GM19193 (cell line): ENCODE data around the gene EXOC4.

ENCODE experiments used
- POLR2A ChIP-seq: IDR thresholded peaks from 4 replicates; pipeline ENCODE4 v1.6.1; 2011; ENCODE audit not compliant: insufficient read depth, insufficient read length; ENCODE audit errors: extremely low read depth

Gene EXOC4

DNA sequence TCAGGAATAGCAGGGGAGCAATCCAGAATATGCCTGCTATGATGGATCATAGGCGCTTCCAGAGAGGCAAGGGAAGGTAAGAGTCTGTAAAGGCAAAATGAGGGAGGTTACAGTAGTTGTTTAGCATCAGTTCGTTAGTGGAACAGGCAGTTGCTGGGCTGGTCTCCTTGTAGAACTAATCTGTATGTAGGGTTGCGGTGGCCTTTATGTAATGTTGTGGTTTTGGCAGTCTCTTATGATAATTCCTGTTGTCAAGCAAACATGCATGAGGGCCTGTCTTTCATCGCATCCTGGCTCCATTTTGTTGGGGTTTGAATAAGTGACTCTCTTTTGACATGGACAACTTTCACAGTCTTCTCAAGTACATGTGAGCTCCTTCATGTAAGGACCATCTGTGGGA lies 446.5 kb downstream of the EXOC4 start:
- no peak for TF ChIP-seq POLR2A

DNA sequence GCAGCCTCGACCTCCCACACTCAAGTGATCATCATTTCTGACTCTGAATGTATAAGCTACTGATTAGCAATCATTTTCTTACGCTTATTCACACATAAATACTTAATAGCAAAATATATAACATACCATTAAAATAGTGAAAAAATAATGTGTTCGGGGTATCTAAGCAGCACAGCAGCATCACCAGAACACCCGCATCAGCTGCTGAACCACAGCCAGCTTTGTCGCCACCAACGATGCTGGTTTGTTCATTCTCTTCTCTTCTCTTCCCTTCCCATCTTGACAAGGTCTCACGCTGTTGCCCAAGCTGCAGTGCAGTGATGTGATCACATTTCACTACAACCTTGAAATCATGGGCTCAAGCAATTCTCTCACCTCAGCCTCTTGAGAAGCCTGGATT lies 449.2 kb downstream of the EXOC4 start:
- no peak for TF ChIP-seq POLR2A

DNA sequence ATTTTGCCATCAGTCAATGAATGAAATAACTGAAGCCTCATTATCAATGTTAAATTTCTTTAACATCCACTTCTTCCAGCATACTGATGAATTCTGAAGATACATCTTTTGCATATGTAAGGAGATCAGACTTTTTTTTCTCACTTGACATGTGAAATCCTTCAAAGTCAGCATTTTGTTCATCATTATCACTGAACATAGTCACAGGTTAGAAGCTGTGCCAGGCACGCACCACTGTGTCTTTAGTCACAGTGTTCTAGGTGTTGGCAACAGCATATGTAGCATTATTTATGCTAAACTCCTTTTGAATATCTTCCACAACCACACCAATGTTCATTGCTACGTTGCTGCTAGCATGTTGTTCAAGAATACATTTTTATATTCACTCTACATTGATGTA lies 450.1 kb downstream of the EXOC4 start:
- TF ChIP-seq POLR2A: no peak

DNA sequence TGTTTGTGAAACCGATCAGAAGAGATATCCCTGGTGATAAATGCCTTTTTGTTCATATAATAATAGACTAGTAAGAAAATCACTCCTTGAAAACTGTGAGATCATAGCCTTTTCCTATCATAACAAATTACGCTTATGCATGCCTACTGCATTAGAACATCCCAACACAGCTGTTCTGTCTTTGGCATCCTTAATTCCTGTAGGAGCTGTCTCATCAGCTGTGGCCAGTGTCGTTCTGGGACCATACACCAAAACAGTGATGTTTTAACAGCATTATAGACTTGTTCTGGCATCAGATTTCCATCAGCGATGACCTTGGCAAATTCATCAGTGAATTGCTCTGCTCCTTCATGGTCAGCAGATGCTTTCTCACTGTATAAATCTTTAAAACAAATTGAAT lies 450.7 kb downstream of the EXOC4 start:
- TF ChIP-seq POLR2A: no peak

DNA sequence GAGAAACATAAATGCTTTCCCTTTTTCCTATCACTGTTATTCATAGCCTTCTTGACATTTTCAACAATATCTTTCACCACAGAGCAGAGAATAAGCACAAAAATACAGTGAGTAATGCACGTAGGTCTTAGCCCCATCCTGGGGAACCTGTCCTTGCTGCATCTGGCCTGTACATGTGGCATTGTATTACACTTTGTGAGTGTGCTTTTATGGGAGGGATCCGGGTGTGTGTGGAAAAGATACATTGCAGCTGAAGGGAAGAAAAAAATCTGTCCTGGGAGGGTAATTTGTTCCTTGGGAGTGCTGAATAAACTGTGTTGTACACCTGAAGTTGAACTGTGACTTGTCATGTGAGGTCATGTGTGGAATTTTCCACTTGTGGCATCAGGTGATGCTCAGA lies 451.6 kb downstream of the EXOC4 start:
- no peak for TF ChIP-seq POLR2A

DNA sequence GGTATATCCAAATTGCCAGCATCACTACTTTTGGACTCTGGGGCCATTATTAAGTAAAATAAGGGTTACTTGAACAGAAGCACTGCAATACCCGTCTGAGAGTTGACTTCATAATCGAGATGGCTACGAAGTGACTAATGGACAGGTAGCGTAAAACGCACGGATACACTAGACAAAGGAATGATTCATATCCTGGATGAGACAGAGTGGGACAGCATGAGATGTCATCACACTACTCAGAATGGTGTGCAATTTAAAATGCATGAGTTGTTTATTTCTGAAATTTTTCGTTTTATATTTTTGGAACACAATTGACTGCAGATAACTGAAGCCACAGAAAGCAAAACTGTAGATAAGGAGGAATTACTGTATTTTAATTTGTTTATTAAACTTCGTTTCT lies 452.7 kb downstream of the EXOC4 start:
- TF ChIP-seq POLR2A: no peak

DNA sequence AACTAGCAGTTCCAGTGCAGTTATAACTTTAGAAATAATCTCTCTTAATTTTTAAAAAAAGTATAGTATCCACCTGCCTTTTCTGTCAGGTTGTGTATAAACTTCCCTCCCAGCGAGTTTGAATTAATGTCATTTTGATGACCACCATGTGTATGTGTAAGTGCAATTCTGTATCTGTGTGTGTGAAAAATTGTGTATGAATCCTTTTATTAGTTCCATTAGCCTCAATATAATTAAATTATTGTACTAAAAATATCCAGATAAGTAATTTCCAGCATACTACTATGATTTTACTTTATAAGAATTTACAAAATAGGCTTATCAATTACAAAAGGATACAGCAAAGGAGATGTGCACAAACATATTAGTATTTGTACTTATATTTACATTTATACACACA lies 453.1 kb downstream of the EXOC4 start:
- no peak for TF ChIP-seq POLR2A

DNA sequence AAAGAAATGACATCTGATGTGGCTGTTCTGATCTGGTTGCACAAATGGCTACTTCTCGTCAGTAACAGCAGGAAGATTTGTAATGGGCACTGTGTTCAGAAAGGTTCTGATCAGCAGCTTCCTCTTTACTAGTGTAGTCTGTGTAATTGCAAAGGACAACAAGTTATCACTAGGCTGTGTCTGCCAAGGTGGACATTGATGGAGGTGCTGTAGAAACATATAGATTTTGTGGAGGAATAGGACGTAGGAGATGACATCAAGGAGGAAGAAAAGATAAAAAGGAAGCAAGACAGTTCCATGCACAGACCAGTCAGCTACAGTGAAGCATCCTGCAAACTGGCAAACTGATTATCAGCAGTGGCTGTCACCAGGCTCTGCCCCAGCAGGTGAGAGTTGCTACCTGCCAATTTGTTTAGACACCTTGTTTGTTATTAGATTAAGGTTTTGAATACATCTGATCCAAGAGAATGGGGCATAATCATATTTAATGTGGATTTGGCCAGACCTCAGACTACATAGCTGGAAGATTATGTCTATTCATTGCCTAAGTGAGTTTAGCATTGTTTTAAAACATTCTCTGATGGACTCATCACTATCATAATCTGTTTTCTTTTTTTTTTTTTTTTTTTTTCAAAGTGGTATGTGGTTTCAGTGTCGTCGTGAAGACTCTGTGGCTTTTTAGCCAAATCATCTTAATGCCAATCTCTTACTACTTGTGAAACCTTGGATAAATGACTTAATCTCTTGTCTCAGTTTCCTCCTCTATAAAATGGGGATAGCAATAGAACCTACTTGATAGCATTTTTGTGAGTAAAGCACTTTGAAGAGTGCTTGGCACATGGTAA lies 456.4 kb downstream of the EXOC4 start:
- no peak for TF ChIP-seq POLR2A

DNA sequence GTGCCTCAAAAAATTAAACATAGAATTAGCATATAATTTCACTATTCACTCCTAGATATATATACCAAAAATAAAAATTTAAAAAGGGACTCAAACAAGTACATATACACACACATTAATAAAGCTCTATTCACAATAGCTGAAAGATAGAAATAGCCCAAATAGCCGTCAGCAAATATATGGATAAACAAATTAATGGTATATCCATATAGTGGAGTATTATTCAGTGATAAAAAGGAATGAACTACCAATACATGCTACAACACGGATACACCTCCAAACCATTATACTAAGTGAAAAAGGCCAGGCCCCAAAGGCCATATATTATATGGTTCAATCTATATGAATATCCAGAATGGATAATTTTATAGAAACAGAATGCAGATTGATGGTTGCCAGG lies 459.7 kb downstream of the EXOC4 start:
- TF ChIP-seq POLR2A: no peak

DNA sequence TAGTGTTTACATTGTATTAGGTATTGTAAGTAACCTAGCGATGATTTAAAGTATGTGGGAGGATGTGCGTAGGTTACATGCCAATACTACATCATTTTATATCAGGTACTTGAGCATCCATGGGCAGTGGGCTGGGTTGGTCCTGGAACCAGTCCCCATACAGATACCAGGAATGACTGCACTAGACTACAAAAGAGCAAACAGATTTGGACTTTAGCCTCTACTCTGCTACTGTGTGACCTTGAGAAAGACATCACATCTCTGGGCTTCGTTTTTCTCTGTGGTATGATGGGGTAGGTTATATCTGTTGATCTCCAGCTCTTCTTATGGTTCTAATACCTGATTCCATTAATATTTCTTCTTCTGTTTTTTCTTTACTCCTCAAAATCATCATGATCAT lies 461.8 kb downstream of the EXOC4 start:
- no peak for TF ChIP-seq POLR2A

DNA sequence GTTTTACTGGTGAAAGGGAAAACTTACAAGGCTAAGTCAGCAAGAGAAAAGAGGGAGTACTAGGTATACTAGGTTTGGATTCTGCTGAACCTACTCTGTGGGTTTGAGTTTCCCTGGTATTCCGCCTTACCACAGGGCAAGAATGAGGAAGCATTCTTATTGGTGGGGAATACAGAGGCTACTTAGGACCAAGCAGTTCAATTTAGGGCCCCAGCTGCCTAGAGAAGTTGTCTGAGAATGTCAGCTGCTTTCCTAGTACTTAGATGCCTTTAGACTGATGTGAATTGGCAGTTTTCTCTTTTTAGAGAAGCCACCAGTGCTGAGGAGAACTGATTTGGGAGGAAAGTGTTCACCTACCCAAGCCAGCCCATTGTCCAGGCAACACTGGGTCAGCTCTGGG lies 465.3 kb downstream of the EXOC4 start:
- no peak for TF ChIP-seq POLR2A

DNA sequence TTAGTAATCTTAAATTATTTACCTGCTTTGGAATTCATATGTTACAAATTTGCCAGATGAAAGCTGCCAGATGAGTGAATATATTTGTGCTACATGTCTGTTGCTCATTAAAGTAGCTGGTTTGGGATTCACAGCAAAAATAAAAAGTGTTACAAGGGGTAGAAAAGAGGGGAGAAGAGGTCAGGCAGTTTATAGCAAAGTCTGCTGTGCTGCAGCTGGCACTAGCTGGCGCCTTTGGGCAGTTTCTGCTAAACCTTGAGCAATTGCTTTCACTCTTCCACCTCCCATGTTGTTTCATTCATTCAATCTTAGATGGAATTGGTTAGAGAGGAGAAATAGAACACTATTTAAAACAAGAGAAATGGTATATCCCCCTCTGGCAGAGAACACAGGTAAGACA lies 470.2 kb downstream of the EXOC4 start:
- TF ChIP-seq POLR2A: no peak

DNA sequence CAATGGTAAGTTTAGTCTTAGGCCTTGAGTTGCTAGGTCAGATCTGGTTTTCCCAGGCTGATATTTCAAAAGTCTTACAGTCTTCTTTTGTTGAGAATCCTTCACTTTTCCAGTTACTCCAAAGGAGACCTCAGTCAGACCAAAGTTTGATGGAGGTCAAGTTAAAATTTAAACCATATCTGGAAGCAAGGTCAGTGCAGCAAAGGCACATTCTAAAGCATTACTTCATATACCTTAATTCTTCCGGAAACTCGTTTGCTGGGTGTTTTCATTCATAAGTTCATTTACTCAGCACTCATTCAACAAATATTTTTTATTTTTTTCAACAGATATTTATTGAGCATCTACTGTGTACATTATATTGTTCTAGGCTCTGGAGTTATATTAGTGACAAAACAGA lies 471.3 kb downstream of the EXOC4 start:
- TF ChIP-seq POLR2A: no peak

DNA sequence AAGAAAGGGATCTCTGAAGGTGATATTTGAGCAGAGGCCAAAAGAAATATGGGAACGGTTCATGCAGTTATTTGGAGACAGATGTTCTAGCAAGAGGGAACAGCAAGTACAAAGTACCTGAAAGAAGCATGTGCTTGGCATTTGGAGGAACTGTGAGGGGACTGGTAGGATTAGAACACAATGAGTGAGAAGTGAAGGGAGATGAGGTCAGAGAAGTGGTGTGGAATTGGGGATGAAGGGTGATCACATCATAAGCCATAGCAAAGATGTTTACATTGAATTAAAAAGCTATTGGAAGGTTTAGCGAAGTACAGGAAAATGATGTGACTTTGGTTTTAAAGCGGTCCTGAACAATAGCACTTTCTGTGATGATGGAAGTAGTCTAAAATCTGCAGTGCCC lies 471.8 kb downstream of the EXOC4 start:
- TF ChIP-seq POLR2A: no peak

DNA sequence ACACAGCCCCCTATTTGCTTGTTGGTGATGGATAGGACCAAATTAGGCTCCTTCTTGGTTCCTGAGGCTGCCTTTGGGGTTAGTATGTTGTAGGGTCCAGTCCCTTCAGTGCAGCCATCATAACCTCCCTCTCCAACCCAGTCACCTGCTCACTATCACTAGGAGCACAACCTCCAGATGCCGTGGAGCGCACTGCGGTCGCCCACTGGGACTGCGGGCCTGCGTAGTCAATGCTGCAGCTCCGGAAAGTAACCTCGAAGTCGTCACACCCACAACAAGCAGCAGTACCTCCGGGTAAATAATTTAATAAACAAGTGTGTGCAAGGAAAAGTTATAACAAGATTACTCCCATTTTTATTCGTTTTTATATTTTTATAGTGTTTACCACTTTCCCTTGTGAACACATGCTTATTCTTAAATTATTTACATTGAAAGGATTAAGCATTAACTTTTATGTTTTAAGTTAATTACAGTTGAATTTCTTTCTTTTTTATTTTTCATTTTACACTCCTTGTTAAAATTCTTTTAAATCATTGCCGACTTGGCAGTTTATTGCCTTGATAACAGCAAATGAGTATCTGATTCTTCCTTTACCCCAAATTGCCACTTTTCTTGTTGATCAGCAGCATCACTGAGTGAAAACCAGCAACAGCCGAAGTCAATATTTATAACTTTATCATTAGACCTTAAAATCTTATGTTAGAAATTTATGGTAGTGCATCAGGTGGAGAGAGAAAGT lies 474.8 kb downstream of the EXOC4 start:
- TF ChIP-seq POLR2A: no peak

DNA sequence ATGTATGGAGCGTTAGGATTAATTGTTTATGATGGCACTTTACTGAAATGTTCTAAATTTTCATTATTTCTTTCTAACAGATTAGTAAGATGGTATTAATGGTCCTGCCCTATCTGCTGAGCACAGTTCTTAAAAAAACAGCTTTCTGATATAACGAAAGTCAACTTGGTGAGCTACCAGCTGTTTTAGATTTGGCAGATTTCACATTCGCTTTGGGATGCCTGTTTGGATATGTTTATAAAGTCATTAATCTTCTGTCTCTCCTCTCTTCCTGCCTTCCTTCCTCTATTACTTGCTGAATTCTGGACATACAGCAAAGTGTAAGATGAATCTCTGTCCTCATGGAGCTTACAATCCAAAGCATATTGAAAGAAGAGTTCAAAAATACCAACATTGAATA lies 477.5 kb downstream of the EXOC4 start:
- no peak for TF ChIP-seq POLR2A
